Peyer's patch (tissue), 4 donors: ENCODE measurements around the gene EYS.

Experiments used
- CTCF ChIP-seq, 6 experiments: fragments of 450-650 bp in 4 of 6; fragments of 200-600 bp in 2 of 6; sonication (generic) in 1 of 6; IDR thresholded peaks; one replicate each; pipeline ENCODE4 v1.5.1; 2017 to 2019; ENCODE audit warnings: antibody characterized with exemption in 6 of 6, mild to moderate bottlenecking in 3 of 6, moderate library complexity in 1 of 6
- POLR2A ChIP-seq, 2 donors: fragments of 450-650 bp; IDR thresholded peaks; one replicate each; pipeline ENCODE4 v1.5.1; 2017; ENCODE audit warnings: antibody characterized with exemption in 2 of 2, mild to moderate bottlenecking in 2 of 2, moderate library complexity in 2 of 2

- TF ChIP-seq CTCF (IDR thresholded peaks at IDR 0.05): no peak
- no peak for TF ChIP-seq POLR2A (IDR thresholded peaks at IDR 0.05)
Measured at GRCh38 chr6:64861039-64861651, 845.9 kb downstream of the EYS start.
